Activated CD8-positive, alpha-beta T cell treated with anti-CD3 and anti-CD28 coated beads, Interleukin-2, amount 10 ng/mL, durations not matched to agents 7 days and 5 days (primary cell): ENCODE measurements around the gene CIAPIN1. TPM values are rescaled to one million over a fixed set of nuclear protein-coding genes. Genes with fewer than 3 reads are reported as not detected.

Source experiments
- ATAC-seq: fragments of 150-1000 bp; cut with Tn5 transposase; one replicate; pipeline ENCODE4 v1.10.0; 2021; ENCODE audit warnings: moderate library complexity
- CTCF ChIA-PET: fragments of 350-600 bp; sonication (Branson Sonifier 250); formaldehyde crosslinking; loops from one replicate; lab custom pipeline; 2021; ENCODE audit warnings: antibody characterized with exemption; lab: Charles Lee
- POLR2A ChIA-PET: fragments of 350-600 bp; sonication (Branson Sonifier 250); formaldehyde crosslinking; loops from one replicate; lab custom pipeline; 2021; ENCODE audit warnings: antibody characterized with exemption; lab: Charles Lee
- DNase-seq: peaks from one replicate; pipeline ENCODE4 v3.0.0-alpha.2; 2020
- H3K27ac Mint-ChIP-seq: one replicate; pipeline ENCODE4 v1.8.0; 2021; ENCODE audit warnings: mild to moderate bottlenecking, mixed read lengths
- H3K27me3 Mint-ChIP-seq: one replicate; pipeline ENCODE4 v1.8.0; 2021; ENCODE audit warnings: low read depth, mixed read lengths
- H3K36me3 Mint-ChIP-seq: one replicate; pipeline ENCODE4 v1.8.0; 2021; ENCODE audit warnings: low read depth, mixed read lengths
- H3K4me1 Mint-ChIP-seq: one replicate; pipeline ENCODE4 v1.8.0; 2021; ENCODE audit warnings: low read depth, mixed read lengths
- H3K4me3 Mint-ChIP-seq: one replicate; pipeline ENCODE4 v1.8.0; 2021; ENCODE audit warnings: mild to moderate bottlenecking, mixed read lengths
- H3K9me3 Mint-ChIP-seq: one replicate; pipeline ENCODE4 v1.8.0; 2022; ENCODE audit warnings: mixed read lengths; ENCODE audit not compliant: insufficient read depth
- total RNA-seq, 2 experiments: library from RNA; stranded (reverse); gene quantifications; one replicate each; pipeline ENCODE4 v1.2.3, GENCODE V29; 2021

CIAPIN1 gene
- total RNA-seq, 2 experiments from 2014 or later: 47.8 to 53.8 TPM

- DNase-seq: no peak
- H3K27me3 Mint-ChIP-seq: no peaks in the 10 kb centered on the region
- no peaks in the 10 kb centered on the region for H3K9me3 Mint-ChIP-seq
- ATAC-seq: no peak
- no peaks in the 10 kb centered on the region for H3K36me3 Mint-ChIP-seq
- no peak overlapping the region for H3K4me3 Mint-ChIP-seq
- ChIA-PET POLR2A (no interaction called here), CTCF (no interaction called here)
- H3K4me1 Mint-ChIP-seq: peaks cover 20% of the 10 kb centered on the region
- no peak overlapping the region for H3K27ac Mint-ChIP-seq
These were observed 67.6 kb downstream of the CIAPIN1 start for GRCh38 chr16:57379579-57379978.

Other genes with a start within 250 kb of the CIAPIN1 start
- 10 to 100 TPM; 33.3 to 36.9 TPM for gene ARL2BP, start 202.1 kb downstream of the CIAPIN1 start, total RNA-seq
- under 1 TPM; 0.18 to 0.37 TPM for gene PLLP, start 162.7 kb downstream of the CIAPIN1 start, total RNA-seq
- under 1 TPM; 0.97 to 0.99 TPM for gene CCL22, start 88.6 kb downstream of the CIAPIN1 start, total RNA-seq
- not detected for gene CX3CL1, start 74.9 kb downstream of the CIAPIN1 start, total RNA-seq
- gene CCL17, start 42.6 kb downstream of the CIAPIN1 start, total RNA-seq: under 1 TPM in 1 of 2 experiments, not detected in 1; 0.50 TPM
- gene COQ9, start 94 bp upstream of the CIAPIN1 start, total RNA-seq: 10 to 100 TPM; 38.2 to 40.4 TPM
- 10 to 100 TPM; 57.0 to 58.3 TPM for gene POLR2C, start 15.3 kb upstream of the CIAPIN1 start, total RNA-seq
- 1 to 10 TPM; 4.8 to 6.4 TPM for gene DOK4, start 39.1 kb upstream of the CIAPIN1 start, total RNA-seq
- 10 to 100 TPM; 16.3 to 18.2 TPM for gene CCDC102A, start 89.2 kb upstream of the CIAPIN1 start, total RNA-seq
- 10 to 100 TPM; 16.0 to 18.1 TPM for gene ADGRG5, start 95.3 kb upstream of the CIAPIN1 start, total RNA-seq
- 1 to 10 TPM; 3.3 to 3.7 TPM for gene ADGRG1, start 181.2 kb upstream of the CIAPIN1 start, total RNA-seq
- under 1 TPM in 1 of 2 experiments, not detected in 1; 0.13 TPM for gene ADGRG3, start 220.9 kb upstream of the CIAPIN1 start, total RNA-seq
- under 1 TPM; 0.55 to 0.66 TPM for gene DRC7, start 247.4 kb upstream of the CIAPIN1 start, total RNA-seq